SH-SY5Y (cell line): ENCODE measurements around the gene TYK2.

ENCODE experiments used
- GATA2 ChIP-seq: IDR thresholded peaks from 2 replicates; pipeline ENCODE4 v1.6.1; 2011; ENCODE audit warnings: mild to moderate bottlenecking, low read depth, low read length
- GATA3 ChIP-seq: IDR thresholded peaks from 2 replicates; pipeline ENCODE4 v1.6.1; 2011; ENCODE audit warnings: low read depth, mild to moderate bottlenecking, low read length, moderate library complexity

DNA sequence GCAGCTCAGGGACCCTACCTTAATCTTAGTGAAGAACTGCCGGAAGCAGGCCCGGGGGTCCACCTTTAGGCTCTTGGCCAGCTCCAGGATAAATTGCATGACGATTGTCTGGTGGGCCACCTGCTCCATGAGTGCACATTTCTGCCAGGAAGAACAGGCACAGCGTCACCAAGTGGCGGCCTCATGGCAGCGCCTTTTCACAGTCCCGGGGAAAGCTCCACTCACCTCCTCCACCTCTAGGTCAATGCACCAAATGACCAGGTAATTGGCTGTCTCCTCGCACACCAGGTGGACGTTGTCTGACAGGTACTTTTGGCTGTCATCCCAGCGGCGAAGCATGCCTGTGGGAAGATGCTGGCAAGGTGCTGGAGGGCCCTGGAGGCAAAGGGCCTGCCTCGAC lies 14.6 kb upstream of the TYK2 start:
- no peak for TF ChIP-seq GATA2
- TF ChIP-seq GATA3, result no peak
